HG03442 (cell line): ENCODE data around the gene SLC25A26.
"Not testable (repeated sequence)": the region's sequence is repeated elsewhere in the genome, so short reads cannot be mapped to it uniquely, and the experiment has no call there.

Experiments used
- ATAC-seq: cut with Tn5 transposase; IDR thresholded peaks from one replicate; pipeline ENCODE4 v1.9.1; 2021; ENCODE audit warnings: mild to moderate bottlenecking, moderate library complexity; ENCODE audit not compliant: unreplicated experiment

SLC25A26 gene

DNA sequence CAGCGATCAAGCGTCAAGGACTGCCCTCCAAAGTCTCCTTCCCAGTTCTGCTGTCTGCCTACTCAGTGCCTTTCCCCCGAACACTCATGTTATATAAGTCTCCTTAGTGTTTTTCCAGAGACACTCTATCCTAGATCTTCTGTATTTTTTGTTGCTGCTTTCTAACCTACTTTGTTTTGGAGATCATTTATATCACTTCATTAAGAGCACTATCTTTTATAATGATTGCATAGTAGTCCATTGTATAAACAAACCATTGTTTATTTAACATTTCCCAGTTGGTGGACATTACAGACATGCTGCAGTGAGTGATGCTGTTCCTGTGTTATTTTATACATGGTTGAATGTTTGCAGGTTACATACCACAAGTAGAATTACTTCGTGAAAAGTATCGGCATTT is 47.1 kb downstream of the SLC25A26 start:
- ATAC-seq, result no peak

DNA sequence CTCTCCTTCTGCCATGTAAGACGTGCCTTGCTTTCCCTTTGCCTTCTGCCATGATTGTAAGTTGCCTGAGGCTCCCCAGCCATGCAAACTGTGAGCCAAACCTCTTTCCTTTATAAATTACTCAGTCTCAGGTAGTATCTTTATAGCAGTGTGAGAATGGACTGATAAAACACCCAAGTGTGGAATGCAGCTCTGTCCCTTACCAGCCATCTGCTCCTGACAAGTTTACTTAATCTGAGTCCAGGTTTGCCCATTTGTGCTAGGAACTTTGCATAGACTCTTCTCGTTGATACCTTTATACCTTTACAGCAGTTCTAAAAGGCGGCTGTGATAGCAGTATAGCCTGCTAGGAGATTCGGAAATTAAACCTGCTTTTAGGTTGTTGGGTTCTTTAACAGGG is 48.1 kb downstream of the SLC25A26 start:
- no peak for ATAC-seq

DNA sequence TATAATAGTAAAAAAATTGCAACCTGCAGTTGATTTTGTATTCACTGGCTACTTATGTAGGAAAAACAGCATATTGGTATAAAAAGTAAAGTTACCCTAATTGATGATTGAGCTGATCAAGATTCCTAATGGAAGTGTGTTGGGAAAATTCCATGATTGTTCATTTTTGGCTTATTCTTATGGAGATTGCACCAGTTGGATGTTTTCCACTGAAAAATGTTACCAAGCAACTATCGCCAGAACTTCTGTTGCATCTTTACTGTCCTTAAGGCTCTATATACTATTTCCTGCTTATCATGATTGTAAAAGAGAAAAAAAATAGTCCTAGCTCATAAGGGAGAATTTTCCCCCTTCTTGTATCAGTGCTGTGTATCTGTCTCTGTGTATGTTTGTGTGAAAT is 48.6 kb downstream of the SLC25A26 start:
- no peak for ATAC-seq

DNA sequence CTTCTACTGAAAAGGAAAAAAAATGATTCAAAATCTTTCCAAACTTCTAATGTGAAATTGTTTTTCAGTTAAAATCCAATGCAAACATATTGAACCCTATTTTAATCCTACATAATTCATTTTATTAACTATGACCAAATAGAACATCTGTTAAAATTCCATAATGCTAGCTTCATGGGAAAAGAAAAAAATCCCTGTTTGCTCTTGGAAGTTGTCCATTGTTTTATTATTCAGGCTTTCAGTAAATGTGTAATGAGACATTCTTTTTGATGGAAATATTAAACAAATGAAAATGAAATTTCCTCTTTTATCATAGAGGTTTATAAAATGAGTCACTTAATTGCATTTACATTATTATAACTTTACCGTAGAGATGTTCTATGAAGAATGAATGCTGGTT is 49.5 kb downstream of the SLC25A26 start:
- no peak for ATAC-seq

DNA sequence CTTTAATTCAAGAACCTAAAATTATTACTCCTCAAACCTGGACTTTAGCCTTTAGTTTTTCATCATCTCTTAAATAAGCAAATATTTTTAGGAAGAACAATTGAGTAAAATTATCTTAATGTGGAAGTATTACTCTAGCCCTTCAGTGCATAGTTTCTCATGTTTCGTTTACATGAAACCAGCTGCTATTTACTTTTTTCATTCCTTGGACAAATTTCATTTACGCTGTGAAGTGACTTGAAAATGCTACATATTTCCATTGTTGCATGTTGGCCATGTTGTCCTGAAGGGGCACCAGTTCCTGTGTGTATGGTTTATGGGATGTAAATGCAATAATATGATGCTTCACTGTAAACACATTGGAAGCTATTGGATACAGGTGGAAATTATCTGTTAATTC is 49.9 kb downstream of the SLC25A26 start:
- no peak for ATAC-seq

DNA sequence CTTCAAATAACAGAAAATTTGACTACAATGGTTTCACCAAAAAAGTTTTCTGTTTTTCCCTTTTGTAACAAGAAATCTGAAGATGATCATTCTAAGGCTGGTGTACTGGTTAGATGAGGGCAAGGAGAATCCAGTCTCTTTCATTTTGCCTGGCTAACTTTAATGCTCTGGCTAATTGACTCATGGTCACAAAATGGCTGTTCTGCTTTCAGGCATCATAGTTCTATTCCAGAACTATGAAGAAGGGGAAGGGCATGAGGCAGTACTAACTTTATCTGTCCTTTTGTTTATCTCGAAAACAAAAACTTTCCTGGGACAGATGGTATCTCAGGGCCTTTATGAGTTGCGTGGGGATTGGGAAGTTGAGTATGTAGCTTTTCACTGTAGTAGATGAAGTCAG is 50.4 kb downstream of the SLC25A26 start:
- no peak for ATAC-seq

DNA sequence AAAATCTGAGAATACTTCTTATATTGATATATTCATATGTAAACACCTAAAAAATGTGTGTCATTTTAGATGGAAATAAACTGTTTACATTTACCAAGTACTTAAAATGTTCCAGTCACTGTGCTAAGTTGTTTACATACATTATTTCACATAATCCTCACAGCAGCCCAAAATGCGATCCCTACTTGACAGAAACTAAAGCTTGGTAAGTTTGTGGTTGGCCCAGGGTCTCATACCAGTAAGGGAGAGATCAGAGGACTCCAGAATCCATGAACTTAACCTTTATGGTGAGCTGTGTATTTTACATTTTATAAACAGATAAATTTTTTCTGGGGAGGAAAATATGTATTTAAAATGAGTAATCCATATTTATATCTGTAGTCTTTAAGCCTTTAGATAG is 51.2 kb downstream of the SLC25A26 start:
- no peak for ATAC-seq

DNA sequence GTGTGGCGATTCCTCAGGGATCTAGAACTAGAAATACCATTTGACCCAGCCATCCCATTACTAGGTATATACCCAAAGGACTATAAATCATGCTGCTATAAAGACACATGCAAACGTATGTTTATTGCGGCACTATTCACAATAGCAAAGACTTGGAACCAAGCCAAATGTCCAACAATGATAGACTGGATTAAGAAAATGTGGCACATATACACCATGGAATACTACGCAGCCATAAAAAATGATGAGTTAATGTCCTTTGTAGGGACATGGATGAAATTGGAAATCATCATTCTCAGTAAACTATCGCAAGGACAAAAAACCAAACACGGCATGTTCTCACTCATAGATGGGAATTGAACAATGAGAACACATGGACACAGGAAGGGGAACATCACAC is 54.0 kb downstream of the SLC25A26 start:
- not testable (repeated sequence) for ATAC-seq

DNA sequence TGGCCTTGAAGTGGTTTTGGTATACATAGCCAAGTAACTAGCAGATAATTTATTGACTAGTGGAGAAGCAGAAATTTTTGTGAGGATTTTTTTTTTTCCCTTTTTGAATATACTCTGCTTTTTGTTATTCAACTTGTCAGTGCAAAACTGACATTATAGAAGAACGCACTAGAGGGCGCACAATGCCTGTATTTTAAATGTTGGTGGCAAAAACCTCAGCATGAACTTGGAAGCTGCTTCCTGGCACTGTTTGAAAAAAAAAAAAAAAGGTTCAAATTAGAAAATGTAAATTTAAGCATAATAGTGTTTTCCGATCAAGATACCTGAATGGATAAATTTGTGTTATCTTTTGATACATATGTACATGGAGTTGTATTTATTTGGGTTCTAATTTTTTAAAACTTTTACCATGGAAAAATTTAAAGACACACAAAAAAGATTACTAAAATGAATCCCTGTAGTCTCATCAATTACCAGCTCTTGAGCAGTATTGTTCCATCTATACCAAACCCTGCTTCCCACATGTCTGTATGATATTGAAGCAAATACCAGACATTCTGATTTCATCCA is 56.0 kb downstream of the SLC25A26 start:
- ATAC-seq, result peak; percentile 47

DNA sequence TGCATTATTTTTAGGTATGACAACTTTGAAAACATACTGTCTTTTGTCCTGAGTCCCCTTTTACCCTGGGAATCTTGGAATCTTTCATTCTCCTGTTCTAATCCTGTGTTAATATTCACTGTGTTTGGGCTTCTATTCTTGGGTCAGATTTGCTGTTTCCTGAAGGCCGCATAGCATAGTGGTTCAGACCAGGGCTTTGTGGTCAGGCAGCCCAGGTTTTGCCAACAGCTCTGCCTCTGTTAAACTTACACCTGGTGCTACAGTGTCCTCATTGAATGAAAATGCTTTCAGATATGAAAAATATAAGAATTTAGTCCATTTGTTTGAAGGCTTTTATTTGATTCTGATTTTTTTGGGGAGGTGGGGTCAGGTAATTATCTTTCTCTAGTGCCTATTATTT is 58.4 kb downstream of the SLC25A26 start:
- ATAC-seq, result no peak

DNA sequence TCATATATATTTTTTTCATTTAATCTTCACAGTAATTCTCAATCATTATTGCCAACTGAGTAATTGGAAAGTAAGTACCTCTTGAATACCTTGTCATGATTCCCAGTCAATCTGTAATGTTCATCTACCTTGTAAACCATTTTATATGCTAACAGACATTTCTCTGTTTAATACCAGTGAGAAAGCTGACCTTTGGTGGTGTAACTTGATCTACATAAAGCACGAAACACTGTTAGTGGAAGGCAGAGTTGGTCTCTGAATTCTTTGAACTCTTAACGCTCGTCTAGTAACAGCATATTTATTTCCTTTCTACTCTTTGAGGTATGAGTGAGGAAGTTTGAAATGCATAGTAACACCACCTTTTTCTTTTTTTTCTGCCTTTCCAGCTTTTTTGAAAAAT is 59.5 kb downstream of the SLC25A26 start:
- no peak for ATAC-seq

DNA sequence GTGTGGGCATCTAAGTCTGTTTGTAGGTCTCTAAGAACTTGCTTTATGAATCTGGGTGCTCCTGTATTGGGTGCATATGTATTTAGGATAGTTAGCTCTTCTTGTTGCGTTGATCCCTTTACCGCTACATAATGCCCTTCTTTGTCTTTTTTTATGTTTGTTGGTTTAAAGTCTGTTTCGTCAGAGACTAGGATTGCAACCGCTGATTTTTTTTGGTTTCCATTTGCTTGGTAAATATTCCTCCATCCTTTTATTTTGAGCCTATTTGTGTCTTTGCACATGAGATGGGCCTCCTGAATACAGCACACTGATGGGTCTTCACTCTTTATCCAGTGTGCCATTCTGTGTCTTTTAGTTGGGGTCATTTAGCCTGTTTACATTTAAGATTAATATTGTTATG is 71.1 kb downstream of the SLC25A26 start:
- ATAC-seq, result not testable (repeated sequence)

DNA sequence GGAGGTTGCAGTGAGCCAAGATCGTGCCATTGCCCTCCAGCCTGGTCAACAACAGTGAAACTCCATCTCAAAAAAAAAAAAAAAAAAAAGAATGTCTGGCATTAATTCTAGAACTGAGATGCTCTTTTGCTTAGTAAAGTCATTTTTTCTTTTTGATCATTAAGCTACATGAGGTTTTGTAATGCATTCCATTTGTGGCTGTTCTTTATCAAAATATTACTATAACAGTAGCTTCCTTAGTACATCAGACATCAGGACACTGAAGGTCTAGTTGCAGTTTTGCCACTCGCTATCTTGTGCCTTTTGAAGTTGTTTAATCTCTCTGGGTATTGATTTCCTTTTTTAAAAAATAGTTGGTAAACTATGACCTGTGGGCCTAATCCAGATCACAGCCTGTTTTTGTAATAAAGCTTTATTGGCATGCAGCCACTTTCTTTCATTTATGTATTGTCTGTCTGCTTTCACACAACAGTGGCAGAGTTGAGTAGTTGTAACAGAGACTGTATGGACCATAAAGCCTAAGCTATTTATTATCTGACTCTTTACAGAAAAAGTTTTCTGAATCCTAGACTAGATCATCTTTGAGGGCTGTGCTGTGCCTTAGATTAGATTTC is 76.6 kb downstream of the SLC25A26 start:
- ATAC-seq, result no peak

DNA sequence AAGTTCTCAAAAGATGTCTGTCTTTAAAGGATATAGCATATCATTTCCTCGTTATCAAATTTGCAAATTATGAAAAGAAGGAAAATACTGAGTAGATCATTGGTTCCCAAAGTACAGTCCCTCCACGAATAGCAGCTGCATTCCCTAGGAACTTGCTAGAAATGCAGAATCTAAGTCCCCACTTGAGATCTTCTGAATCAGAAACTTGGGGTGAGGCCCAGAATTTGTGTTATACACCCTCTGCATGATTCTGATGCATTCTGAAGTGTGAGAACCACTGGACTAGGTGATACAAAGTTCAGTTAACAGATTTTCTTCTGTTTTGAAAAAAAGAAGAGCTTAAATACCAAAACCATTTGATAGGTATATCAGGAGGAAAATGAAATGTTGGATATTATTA is 77.1 kb downstream of the SLC25A26 start:
- ATAC-seq, result no peak

DNA sequence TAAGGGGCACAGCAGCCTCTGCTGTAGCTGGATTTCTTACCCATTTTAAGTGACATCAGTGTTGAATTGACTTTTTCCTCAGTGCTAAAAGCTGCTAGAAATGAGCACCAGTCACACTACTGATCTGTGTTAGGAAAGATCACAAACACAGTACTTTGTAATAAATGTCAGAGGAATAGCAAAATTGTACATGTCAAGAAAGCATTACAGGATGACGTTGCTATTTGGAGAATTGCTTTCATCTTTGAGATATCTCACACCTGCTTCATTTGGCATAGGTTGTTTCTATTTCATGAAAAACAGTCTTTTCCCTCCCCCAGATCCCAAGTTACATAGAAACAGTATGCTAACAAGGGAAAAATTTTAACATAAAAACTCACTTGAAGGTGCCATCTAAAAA is 77.8 kb downstream of the SLC25A26 start:
- ATAC-seq, result no peak

DNA sequence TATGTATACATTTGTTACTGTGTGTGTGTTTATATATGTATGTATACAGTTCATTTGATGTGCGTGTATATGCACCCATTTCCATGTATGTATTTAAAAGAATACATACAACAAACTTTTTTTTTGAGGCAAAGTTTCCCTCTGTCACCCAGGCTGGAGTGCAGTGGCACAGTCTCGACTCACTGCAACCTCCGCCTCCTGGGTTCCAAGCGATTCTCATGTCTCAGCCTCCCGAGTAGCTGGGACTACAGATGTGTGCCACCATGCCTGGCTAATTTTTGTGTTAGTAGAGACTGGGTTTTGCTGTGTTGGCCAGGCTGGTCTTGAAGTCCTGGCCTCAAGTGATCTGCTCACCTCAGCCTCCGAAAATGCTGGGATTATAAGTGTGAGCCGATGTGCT is 78.3 kb downstream of the SLC25A26 start:
- not testable (repeated sequence) for ATAC-seq

DNA sequence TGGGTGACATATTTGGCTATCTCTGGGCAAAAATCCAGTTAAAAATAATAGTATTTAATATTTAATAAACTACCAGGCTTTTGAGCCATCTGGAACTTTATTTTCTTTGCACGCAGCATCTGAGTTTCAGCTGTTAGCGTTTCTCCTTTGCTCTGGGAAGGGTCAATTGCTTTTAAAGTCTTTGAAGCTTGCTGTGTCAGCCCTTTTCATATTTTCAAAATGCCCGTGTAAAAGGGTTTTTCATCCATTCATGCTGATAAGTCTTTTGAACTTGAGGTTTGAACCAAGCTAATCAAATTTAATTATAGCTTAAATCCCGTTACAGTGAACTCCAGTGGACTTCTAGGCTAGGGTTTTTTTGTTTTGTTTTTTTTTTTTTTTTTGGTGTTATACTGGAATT is 79.1 kb downstream of the SLC25A26 start:
- no peak for ATAC-seq

DNA sequence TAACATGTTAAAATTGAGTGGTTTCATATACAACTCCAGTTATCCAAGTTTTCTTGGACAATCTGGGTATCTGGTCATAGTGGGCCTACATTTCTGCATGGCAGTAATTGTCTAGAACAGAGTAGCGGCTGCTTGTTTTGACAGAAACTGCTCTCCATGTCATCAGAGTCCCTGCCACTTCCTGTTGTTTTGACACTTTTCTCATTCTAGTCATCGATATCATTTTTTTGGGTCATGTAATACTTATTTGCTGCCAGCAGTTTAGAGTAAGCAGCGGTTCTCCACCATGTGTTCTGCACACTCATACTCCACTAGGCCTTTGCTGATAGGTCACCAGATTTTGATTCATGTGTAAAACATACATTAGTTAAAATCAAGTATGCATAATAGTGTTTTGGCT is 81.5 kb downstream of the SLC25A26 start:
- peak; percentile 45 for ATAC-seq

DNA sequence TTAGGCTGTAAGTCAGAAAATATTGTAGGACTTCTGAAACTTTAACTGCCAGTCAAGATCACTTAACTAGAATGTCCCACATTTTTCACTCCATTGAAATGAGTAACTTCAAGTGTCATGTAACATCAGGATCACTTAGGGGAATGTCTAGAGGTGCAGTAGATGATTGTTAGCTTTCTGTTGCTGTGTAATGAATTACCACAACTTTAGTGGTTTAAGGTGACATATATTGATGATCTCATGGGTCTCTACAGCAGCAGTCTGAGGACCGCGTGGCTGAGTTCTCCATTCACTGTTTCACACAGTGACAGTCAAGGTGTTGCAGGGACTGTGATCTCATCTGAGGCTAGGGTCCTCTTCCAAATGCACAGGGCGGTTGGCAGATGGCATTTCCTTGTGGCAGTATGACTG is 82.7 kb downstream of the SLC25A26 start:
- ATAC-seq, result peak; percentile 49

DNA sequence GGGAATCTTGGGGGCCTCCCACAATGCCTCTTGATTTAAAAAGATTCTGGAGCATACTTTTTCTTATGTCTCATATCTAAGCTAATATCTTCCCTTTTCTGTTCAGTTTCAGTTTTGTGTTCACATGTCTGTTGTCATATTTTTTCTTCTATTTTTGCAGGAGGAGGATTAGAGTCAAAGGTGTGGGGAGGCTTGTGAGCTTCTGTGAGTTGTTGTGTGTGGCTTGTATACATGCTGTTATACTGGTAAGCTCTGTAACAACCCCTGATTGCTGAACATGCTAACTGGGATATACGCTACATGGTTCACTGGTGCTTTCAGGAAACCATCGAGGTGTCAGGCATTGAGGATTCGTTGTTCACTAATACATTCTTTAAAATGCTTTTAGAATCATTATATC is 83.5 kb downstream of the SLC25A26 start:
- ATAC-seq, result no peak

DNA sequence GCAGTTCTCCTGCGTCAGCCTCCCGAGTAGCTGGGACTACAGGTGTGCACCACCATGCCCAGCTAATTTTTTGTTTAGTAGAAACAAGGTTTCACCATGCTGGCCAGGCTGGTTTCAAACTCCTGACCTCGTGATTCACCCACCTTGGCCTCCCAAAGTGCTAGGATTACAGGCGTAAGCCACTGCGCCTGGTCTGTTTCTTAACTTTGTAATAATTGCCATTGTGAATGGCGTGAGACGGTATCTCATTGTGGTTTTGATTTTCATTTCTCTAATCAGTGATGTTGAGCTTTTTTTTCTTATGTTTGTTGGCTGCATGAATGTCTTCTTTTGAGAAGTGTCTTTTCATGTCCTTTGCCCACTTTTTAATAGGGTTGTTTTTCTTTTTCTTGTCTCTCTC is 85.3 kb downstream of the SLC25A26 start:
- not testable (repeated sequence) for ATAC-seq

DNA sequence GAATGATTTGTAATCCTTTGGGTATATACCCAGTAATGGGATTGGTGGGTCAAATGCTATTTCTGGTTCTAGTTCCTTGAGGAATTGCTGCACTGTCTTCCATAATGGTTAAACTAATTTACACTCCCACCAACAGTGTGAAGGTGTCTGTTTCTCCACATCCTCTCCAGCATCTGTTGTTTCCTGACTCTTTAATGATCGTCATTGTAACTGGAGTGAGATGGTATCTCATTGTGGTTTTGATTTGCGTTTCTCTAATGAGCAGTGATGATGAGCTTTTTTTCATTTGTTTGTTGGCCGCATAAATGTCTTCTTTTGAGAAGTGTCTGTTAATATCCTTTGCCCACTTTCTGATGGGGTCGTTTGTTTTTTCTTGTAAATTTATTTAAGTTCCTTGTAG is 86.2 kb downstream of the SLC25A26 start:
- ATAC-seq, result not testable (repeated sequence)

DNA sequence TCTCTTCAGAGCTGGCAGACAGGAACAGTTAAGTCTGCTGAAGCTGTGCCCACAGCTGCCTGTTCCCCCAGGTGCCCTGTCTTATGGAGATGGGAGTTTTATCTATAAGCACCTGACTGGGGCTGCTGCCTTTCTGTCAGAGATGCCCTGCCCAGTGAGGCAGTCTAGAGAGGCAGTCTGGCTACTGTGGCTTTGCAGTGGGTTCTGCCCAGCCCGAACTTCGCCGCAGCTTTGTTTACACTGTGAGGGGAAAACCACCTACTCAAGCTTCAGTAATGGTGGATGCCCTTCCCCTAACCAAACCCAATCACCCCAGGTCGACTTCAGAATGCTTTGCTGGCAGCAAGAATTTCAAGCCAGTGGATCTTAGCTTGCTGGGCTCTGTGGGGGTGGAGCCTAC is 91.2 kb downstream of the SLC25A26 start:
- ATAC-seq, result no peak
